GM21825 (cell line): ENCODE measurements around the gene TPM2.
A peak's percentile ranks its signal among the peaks of the same experiment; 100 is the strongest.
"Not testable (repeated sequence)": the region's sequence is repeated elsewhere in the genome, so short reads cannot be mapped to it uniquely, and the experiment has no call there.

Experiments used
- ATAC-seq: cut with Tn5 transposase; IDR thresholded peaks from one replicate; pipeline ENCODE4 v1.9.1; 2021; ENCODE audit warnings: mild to moderate bottlenecking, moderate library complexity; ENCODE audit not compliant: unreplicated experiment

Gene TPM2

GRCh38 chr9:35657546-35658136, 32.1 kb downstream of the TPM2 start, which contains the start of gene RMRP:
Gene RMRP (minus strand): TSS chr9:35658019.
- peak; percentile 86 for ATAC-seq

GRCh38 chr9:35656831-35657545, 32.7 kb downstream of the TPM2 start:
- no peak for ATAC-seq

GRCh38 chr9:35656348-35656747, 33.4 kb downstream of the TPM2 start:
- no peak for ATAC-seq

GRCh38 chr9:35653611-35654010, 36.1 kb downstream of the TPM2 start:
- ATAC-seq = no peak

GRCh38 chr9:35652829-35653209, 36.9 kb downstream of the TPM2 start:
- no peak for ATAC-seq

GRCh38 chr9:35651956-35652828, 37.5 kb downstream of the TPM2 start:
- ATAC-seq = no peak

GRCh38 chr9:35650341-35651158, 39.2 kb downstream of the TPM2 start, which contains the start of gene SIT1:
Gene SIT1 (minus strand): TSS chr9:35650931. CDS start chr9:35650853, 78 bp downstream.
- no peak for ATAC-seq

GRCh38 chr9:35649431-35650340, 40.0 kb downstream of the TPM2 start:
- ATAC-seq = no peak

GRCh38 chr9:35646533-35647265, 43.0 kb downstream of the TPM2 start:
- ATAC-seq = peak; percentile 85

GRCh38 chr9:35646153-35646532, 43.6 kb downstream of the TPM2 start:
- ATAC-seq = no peak

GRCh38 chr9:35645736-35646135, 44.0 kb downstream of the TPM2 start:
- ATAC-seq = not testable (repeated sequence)

GRCh38 chr9:35643046-35643445, 46.7 kb downstream of the TPM2 start:
- no peak for ATAC-seq

- not testable (repeated sequence) for ATAC-seq
These were observed 48.2 kb downstream of the TPM2 start for GRCh38 chr9:35641478-35641877.

- not testable (repeated sequence) for ATAC-seq
These were observed 49.3 kb downstream of the TPM2 start for GRCh38 chr9:35640431-35640830.

- no peak for ATAC-seq
These were observed 50.1 kb downstream of the TPM2 start for GRCh38 chr9:35639631-35640030.

- not testable (repeated sequence) for ATAC-seq
These were observed 50.5 kb downstream of the TPM2 start for GRCh38 chr9:35639225-35639624.

GRCh38 chr9:35638751-35639150, 51.0 kb downstream of the TPM2 start:
- not testable (repeated sequence) for ATAC-seq

- ATAC-seq = not testable (repeated sequence)
These were observed 52.2 kb downstream of the TPM2 start for GRCh38 chr9:35637427-35637955.

- ATAC-seq = not testable (repeated sequence)
These were observed 52.9 kb downstream of the TPM2 start for GRCh38 chr9:35636877-35637246.
